ENCODE results near the gene REPS1. TPM values are rescaled to one million over a fixed set of nuclear protein-coding genes. Genes with fewer than 3 reads are reported as not detected.
"Not testable (repeated sequence)": the region's sequence is repeated elsewhere in the genome, so short reads cannot be mapped to it uniquely, and the experiment has no call there.

Gene REPS1
- total and polyA plus RNA-seq, 2 of the 13 experiments (the other 11 are each of a cell fraction or from before 2014, with no cell fraction given) = 36.4 to 38.3 TPM

DNA sequence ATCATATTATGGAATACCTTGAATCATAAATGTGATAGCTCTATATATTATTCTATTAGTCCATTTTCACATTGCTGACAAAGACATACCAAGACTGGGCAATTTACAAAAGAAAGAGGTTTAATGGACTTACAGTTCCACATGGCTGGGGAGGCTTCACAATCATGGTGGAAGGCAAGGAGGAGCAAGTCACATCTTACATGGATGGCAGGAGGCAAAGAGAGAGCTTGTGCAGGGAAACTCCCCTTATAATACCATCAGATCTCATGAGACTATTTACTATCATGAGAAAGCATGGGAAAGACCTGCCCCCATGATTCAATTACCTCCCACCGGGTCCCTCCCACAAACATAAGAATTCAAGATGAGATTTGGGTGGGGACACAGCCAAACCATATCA is 51.2 kb downstream of the REPS1 start:
- POLR2A ChIA-PET; H3K9me3 ChIP-seq (ENCODE audit: low read length); BruUV-seq (replicated peaks); H3K27ac ChIP-seq (ENCODE audit: extremely low read length, insufficient read depth, low read length); intact Hi-C loops (cut with micrococcal nuclease; ENCODE audit: unreplicated experiment); CTCF ChIA-PET (ENCODE audit: low intra/inter-chr PET ratio, low total read pairs); DNase-seq (ENCODE audit: low spot score); H3K36me3 ChIP-seq (replicated peaks in 1 of 2; ENCODE audit: control insufficient read depth in 1 of 2, insufficient read depth in 2 of 2, low read length in 2 of 2); H3K4me2 ChIP-seq (ENCODE audit: low read depth, low read length); H3K4me1 ChIP-seq (ENCODE audit: insufficient read depth, low read length); H3K4me3 ChIP-seq (replicated peaks in 1 of 3; ENCODE audit: insufficient read depth in 1 of 3, low read depth in 2 of 3, low read length in 3 of 3); H4K20me1 ChIP-seq (ENCODE audit: insufficient read depth, low read length); ATAC-seq; H2AFZ ChIP-seq (ENCODE audit: low read length); H3K9ac ChIP-seq (ENCODE audit: insufficient read depth, low read depth, low read length); H3K79me2 ChIP-seq (ENCODE audit: insufficient read depth, low read length); H3K27me3 ChIP-seq (ENCODE audit: control insufficient read depth in 1 of 2, insufficient read depth in 2 of 2, low read length in 2 of 2); in situ Hi-C loops (cut with HindIII; ENCODE audit: extremely low pct_ligation_motif_present, low pct_unique_long_range_greater_than_20kb); FAIRE-seq: not testable (repeated sequence)
- peak; percentile 66; the same call in 1 of the 2 replicates for TF ChIP-seq ZNF431 (CRISPR knock-in tag; IDR thresholded peaks at IDR 0.05; ENCODE audit: borderline replicate concordance, low read depth)
- 100% methylated on average over 1 of the region's 1 CpG for WGBS (ENCODE audit: low lambda C conversion rate)

- Histone ChIP-seq H3K27ac (ENCODE audit: extremely low read length, insufficient read depth, low read length) (no peak overlapping the region), H3K4me1 (ENCODE audit: insufficient read depth, low read length) (no peaks in the 10 kb centered on the region), H3K36me3 (replicated peaks in 1 of 2; ENCODE audit: control insufficient read depth in 1 of 2, insufficient read depth in 2 of 2, low read length in 2 of 2) (peaks cover 3 to 11% of the 10 kb centered on the region in 2 experiments; a peak in 3 of 5 replicates), H3K4me2 (ENCODE audit: low read depth, low read length) (no peak overlapping the region), H2AFZ (ENCODE audit: low read length) (no peak overlapping the region), H3K79me2 (ENCODE audit: insufficient read depth, low read length) (no peaks in the 10 kb centered on the region), H4K20me1 (ENCODE audit: insufficient read depth, low read length) (no peaks in the 10 kb centered on the region), H3K9me3 (ENCODE audit: low read length) (no peaks in the 10 kb centered on the region), H3K4me3 (replicated peaks in 1 of 3; ENCODE audit: insufficient read depth in 1 of 3, low read depth in 2 of 3, low read length in 3 of 3) (no peak overlapping the region), H3K27me3 (ENCODE audit: control insufficient read depth in 1 of 2, insufficient read depth in 2 of 2, low read length in 2 of 2) (no peaks in the 10 kb centered on the region), H3K9ac (ENCODE audit: insufficient read depth, low read depth, low read length) (no peak overlapping the region)
- ATAC-seq (no peak), DNase-seq (ENCODE audit: low spot score) (no peak), FAIRE-seq (no peak)
- intact Hi-C loops (cut with micrococcal nuclease; ENCODE audit: unreplicated experiment) (no loop called here), in situ Hi-C loops (cut with HindIII; ENCODE audit: extremely low pct_ligation_motif_present, low pct_unique_long_range_greater_than_20kb) (no loop called here)
- 94% methylated on average over 1 of the region's 1 CpG for WGBS (ENCODE audit: low lambda C conversion rate)
- CTCF ChIA-PET (ENCODE audit: low intra/inter-chr PET ratio, low total read pairs) = no interaction called here
- BruUV-seq (replicated peaks) = no TSS peak
- POLR2A ChIA-PET = no interaction called here
- TF ChIP-seq CHD4 (IDR thresholded peaks at IDR 0.05; ENCODE audit: borderline replicate concordance, low read length) = no peak
- no peak for TF ChIP-seq ZBTB20 (CRISPR knock-in tag; IDR thresholded peaks at IDR 0.05; ENCODE audit: borderline replicate concordance, low read depth)
- no peak for TF ChIP-seq GRHL1 (CRISPR knock-in tag; conservative IDR thresholded peaks at IDR 0.05)
- no peak for TF ChIP-seq CEBPG (CRISPR knock-in tag; IDR thresholded peaks at IDR 0.05)
- TF ChIP-seq, protein P1, sequence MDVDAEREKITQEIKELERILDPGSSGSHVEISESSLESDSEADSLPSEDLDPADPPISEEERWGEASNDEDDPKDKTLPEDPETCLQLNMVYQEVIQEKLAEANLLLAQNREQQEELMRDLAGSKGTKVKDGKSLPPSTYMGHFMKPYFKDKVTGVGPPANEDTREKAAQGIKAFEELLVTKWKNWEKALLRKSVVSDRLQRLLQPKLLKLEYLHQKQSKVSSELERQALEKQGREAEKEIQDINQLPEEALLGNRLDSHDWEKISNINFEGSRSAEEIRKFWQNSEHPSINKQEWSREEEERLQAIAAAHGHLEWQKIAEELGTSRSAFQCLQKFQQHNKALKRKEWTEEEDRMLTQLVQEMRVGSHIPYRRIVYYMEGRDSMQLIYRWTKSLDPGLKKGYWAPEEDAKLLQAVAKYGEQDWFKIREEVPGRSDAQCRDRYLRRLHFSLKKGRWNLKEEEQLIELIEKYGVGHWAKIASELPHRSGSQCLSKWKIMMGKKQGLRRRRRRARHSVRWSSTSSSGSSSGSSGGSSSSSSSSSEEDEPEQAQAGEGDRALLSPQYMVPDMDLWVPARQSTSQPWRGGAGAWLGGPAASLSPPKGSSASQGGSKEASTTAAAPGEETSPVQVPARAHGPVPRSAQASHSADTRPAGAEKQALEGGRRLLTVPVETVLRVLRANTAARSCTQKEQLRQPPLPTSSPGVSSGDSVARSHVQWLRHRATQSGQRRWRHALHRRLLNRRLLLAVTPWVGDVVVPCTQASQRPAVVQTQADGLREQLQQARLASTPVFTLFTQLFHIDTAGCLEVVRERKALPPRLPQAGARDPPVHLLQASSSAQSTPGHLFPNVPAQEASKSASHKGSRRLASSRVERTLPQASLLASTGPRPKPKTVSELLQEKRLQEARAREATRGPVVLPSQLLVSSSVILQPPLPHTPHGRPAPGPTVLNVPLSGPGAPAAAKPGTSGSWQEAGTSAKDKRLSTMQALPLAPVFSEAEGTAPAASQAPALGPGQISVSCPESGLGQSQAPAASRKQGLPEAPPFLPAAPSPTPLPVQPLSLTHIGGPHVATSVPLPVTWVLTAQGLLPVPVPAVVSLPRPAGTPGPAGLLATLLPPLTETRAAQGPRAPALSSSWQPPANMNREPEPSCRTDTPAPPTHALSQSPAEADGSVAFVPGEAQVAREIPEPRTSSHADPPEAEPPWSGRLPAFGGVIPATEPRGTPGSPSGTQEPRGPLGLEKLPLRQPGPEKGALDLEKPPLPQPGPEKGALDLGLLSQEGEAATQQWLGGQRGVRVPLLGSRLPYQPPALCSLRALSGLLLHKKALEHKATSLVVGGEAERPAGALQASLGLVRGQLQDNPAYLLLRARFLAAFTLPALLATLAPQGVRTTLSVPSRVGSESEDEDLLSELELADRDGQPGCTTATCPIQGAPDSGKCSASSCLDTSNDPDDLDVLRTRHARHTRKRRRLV (CRISPR knock-in tag; IDR thresholded peaks at IDR 0.05) = no peak
- TF ChIP-seq ZNF350 (CRISPR knock-in tag; IDR thresholded peaks at IDR 0.05; ENCODE audit: borderline replicate concordance, low read depth) = no peak
- TF ChIP-seq SKI (IDR thresholded peaks at IDR 0.05; ENCODE audit: partially characterized antibody) = no peak
Observed at GRCh38 chr6:138931660-138932059, 56.4 kb downstream of the REPS1 start.
